ENCODE measurements around the gene MEF2A.
"Not testable (repeated sequence)": the region's sequence is repeated elsewhere in the genome, so short reads cannot be mapped to it uniquely, and the experiment has no call there.

Gene MEF2A

DNA sequence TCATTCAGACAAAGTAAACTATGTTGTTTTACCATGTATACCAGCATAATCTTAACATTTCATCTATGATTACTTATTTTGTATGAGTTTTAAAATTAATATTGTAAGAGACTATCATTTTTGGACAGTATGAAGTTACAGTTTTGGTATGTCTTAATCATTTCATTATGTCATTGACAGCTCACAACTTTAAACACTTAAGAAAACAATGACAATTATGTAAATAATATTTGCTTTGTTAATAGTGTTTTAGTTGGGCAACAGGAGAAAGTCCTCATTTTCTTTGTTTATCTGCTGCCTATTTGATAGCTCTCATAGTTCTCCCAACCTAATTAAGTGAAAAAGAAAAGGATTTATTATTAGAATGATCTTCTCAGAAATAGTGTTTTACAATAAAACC, 80.2 kb downstream of the MEF2A start:
- Histone ChIP-seq H3K4me3 (ENCODE audit: low read depth, low read length) (no peak overlapping the region), H3K27ac (ENCODE audit: low read depth, low read length) (no peak overlapping the region), H3K4me1 (ENCODE audit: control insufficient read depth, insufficient read depth, low read length) (no peaks in the 10 kb centered on the region; the same call in 1 of the 2 replicates), H3K36me3 (ENCODE audit: control insufficient read depth, insufficient read depth, low read length) (peaks cover 26% of the 10 kb centered on the region), H3K9ac (ENCODE audit: low read depth, low read length) (no peak overlapping the region), H3K27me3 (ENCODE audit: control insufficient read depth, insufficient read depth, low read length) (no peaks in the 10 kb centered on the region), H3K9me3 (ENCODE audit: control insufficient read depth, insufficient read depth, low read length) (peaks cover 18% of the 10 kb centered on the region)

DNA sequence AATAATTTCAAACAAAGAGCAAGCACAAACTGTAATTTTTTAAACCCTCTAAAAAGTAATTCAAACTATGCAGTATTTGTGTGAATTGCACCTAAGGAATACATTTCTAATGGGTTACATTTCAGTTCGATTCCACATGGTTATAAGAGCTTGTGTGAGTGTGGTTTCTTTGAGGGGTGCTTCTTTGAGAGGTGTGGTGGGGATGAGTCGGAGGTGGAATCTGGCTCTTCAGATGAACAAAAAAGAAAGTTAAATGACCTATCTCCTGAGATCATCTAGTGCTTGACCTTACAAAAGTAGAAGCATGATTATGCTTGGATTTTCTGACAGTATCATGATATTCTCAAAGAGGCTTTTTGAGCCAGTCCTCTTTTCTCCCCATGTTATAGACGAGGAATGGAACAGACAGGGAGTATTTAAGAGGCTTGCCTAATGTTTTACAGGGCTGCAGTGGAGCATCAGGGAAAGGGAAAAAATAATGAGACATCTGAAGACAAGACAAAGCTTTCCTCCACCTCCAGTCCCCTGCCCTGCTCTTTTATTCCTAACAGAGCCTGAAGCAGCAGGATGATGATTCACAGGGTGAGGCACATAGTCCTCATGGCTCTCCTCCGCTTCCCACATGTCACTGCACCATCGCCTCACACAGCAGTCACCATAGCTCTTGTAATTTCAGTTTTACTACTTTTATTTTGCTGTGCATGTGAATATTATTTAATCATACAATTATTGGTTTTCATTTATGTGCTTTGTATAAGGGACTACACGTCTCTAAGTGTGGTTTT, 85.4 kb downstream of the MEF2A start:
- Histone ChIP-seq H3K4me3 (ENCODE audit: low read depth, low read length) (no peak overlapping the region), H3K9me3 (ENCODE audit: control insufficient read depth, insufficient read depth, low read length) (peaks cover 10% of the 10 kb centered on the region), H3K9ac (ENCODE audit: low read depth, low read length) (no peak overlapping the region), H3K4me1 (ENCODE audit: control insufficient read depth, insufficient read depth, low read length) (no peaks in the 10 kb centered on the region), H3K36me3 (ENCODE audit: control insufficient read depth, insufficient read depth, low read length) (peaks cover 14% of the 10 kb centered on the region), H3K27me3 (ENCODE audit: control insufficient read depth, insufficient read depth, low read length) (no peaks in the 10 kb centered on the region), H3K27ac (ENCODE audit: low read depth, low read length) (no peak overlapping the region)

GRCh38 chr15:99656205-99656604, 90.4 kb downstream of the MEF2A start:
- no peak overlapping the region for H3K9ac ChIP-seq (ENCODE audit: low read depth, low read length)
- H3K4me1 ChIP-seq (ENCODE audit: control insufficient read depth, insufficient read depth, low read length), result no peaks in the 10 kb centered on the region
- no peaks in the 10 kb centered on the region for H3K9me3 ChIP-seq (ENCODE audit: control insufficient read depth, insufficient read depth, low read length)
- H3K36me3 ChIP-seq (ENCODE audit: control insufficient read depth, insufficient read depth, low read length), result peaks cover 3% of the 10 kb centered on the region; the same call in 1 of the 2 replicates
- H3K27ac ChIP-seq (ENCODE audit: low read depth, low read length), result no peak overlapping the region
- H3K27me3 ChIP-seq (ENCODE audit: control insufficient read depth, insufficient read depth, low read length), result no peaks in the 10 kb centered on the region
- H3K4me3 ChIP-seq (ENCODE audit: low read depth, low read length), result no peak overlapping the region

DNA sequence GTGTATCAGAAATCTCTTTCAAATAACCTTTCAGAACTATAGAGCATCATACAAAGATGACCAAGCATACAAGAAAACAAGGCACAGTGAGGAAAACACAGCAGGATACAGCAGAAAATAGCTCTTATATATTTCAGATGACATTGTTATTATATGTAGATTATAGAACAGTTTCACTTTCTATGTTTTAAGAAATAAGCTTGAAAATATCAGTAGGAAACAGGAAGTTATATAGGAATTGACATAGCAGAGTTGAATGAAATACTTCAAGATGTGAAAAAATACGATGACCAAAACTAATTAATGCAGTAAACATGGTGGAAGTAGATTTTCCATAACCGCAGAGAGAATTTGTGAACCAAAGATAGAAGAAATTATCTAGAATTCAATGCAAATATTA, 92.2 kb downstream of the MEF2A start:
- Histone ChIP-seq H3K36me3 (ENCODE audit: control insufficient read depth, insufficient read depth, low read length) (peaks cover 3% of the 10 kb centered on the region; the same call in 1 of the 2 replicates), H3K9ac (ENCODE audit: low read depth, low read length) (no peak overlapping the region), H3K4me3 (ENCODE audit: low read depth, low read length) (no peak overlapping the region)

GRCh38 chr15:99662903-99663302, 97.1 kb downstream of the MEF2A start:
- Histone ChIP-seq H3K4me1 (ENCODE audit: control insufficient read depth, insufficient read depth, low read length) (no peaks in the 10 kb centered on the region), H3K27me3 (ENCODE audit: control insufficient read depth, insufficient read depth, low read length) (no peaks in the 10 kb centered on the region), H3K4me3 (ENCODE audit: low read depth, low read length) (no peak overlapping the region), H3K36me3 (ENCODE audit: control insufficient read depth, insufficient read depth, low read length) (peaks cover 3% of the 10 kb centered on the region; the same call in 1 of the 2 replicates), H3K9me3 (ENCODE audit: control insufficient read depth, insufficient read depth, low read length) (no peaks in the 10 kb centered on the region), H3K27ac (ENCODE audit: low read depth, low read length) (no peak overlapping the region), H3K9ac (ENCODE audit: low read depth, low read length) (no peak overlapping the region)

More for the DNA sequence above, 92.2 kb downstream of the MEF2A start:
- Histone ChIP-seq H3K9me3 (ENCODE audit: control insufficient read depth, insufficient read depth, low read length) (no peaks in the 10 kb centered on the region), H3K27ac (ENCODE audit: low read depth, low read length) (no peak overlapping the region), H3K4me1 (ENCODE audit: control insufficient read depth, insufficient read depth, low read length) (no peaks in the 10 kb centered on the region), H3K27me3 (ENCODE audit: control insufficient read depth, insufficient read depth, low read length) (no peaks in the 10 kb centered on the region)

- not testable (repeated sequence) for H3K36me3 ChIP-seq (ENCODE audit: control insufficient read depth, insufficient read depth, low read length); H3K9ac ChIP-seq (ENCODE audit: low read depth, low read length); H3K27me3 ChIP-seq (ENCODE audit: control insufficient read depth, insufficient read depth, low read length); H3K4me3 ChIP-seq (ENCODE audit: low read depth, low read length); H3K27ac ChIP-seq (ENCODE audit: low read depth, low read length); H3K9me3 ChIP-seq (ENCODE audit: control insufficient read depth, insufficient read depth, low read length); H3K4me1 ChIP-seq (ENCODE audit: control insufficient read depth, insufficient read depth, low read length)
Observed at GRCh38 chr15:99666073-99666472, 100.3 kb downstream of the MEF2A start.

- no peaks in the 10 kb centered on the region for H3K4me1 ChIP-seq (ENCODE audit: control insufficient read depth, insufficient read depth, low read length)
- no peak overlapping the region for H3K9ac ChIP-seq (ENCODE audit: low read depth, low read length)
- H3K27ac ChIP-seq (ENCODE audit: low read depth, low read length), result no peak overlapping the region
- no peaks in the 10 kb centered on the region for H3K27me3 ChIP-seq (ENCODE audit: control insufficient read depth, insufficient read depth, low read length)
- H3K4me3 ChIP-seq (ENCODE audit: low read depth, low read length), result no peak overlapping the region
- H3K36me3 ChIP-seq (ENCODE audit: control insufficient read depth, insufficient read depth, low read length), result 0 out of 2 replicates have a peak, but pooled peaks cover 12% of the 10 kb centered on the region
- no peaks in the 10 kb centered on the region for H3K9me3 ChIP-seq (ENCODE audit: control insufficient read depth, insufficient read depth, low read length)
Observed at GRCh38 chr15:99668533-99669182, 102.9 kb downstream of the MEF2A start.

- no peaks in the 10 kb centered on the region for H3K9me3 ChIP-seq (ENCODE audit: control insufficient read depth, insufficient read depth, low read length)
- no peaks in the 10 kb centered on the region for H3K4me1 ChIP-seq (ENCODE audit: control insufficient read depth, insufficient read depth, low read length)
- no peak overlapping the region for H3K27ac ChIP-seq (ENCODE audit: low read depth, low read length)
- no peak overlapping the region for H3K9ac ChIP-seq (ENCODE audit: low read depth, low read length)
- peaks cover 18% of the 10 kb centered on the region for H3K36me3 ChIP-seq (ENCODE audit: control insufficient read depth, insufficient read depth, low read length)
- H3K27me3 ChIP-seq (ENCODE audit: control insufficient read depth, insufficient read depth, low read length), result no peaks in the 10 kb centered on the region
- no peak overlapping the region for H3K4me3 ChIP-seq (ENCODE audit: low read depth, low read length)
Observed at GRCh38 chr15:99669250-99669649, 103.5 kb downstream of the MEF2A start.

DNA sequence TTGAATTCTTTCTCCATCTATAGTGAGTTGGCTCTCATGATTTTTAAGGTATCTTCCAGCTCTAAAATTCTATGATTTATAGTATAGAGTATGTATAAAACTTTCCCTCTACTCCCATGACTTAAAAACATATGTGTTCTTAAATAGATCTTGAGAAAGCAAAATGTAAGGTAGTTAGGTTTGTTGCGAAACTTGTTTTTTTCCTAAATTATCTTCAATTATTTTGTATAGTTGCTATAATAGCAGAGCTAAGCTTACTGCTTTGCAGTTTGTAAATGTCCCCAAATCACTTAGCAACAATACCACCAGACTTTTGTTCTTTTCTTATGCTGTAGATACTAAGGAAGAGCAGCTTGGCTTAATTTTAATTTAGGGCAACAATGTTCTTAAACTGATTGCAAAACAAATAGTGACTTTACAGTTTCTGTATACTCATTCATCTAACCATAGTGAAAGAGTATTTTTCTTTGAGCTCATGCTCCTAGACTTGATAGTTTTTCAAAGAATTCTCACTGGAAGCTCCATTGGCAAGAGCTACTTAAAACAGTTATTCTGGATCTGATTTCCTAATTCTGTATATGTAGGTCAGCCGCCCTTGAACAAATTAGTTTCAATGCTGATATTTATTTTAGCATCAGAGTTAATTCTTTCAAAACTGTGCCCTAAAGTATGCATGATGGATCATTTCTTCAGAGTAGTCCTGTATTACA, 106.3 kb downstream of the MEF2A start:
- H3K27me3 ChIP-seq (ENCODE audit: control insufficient read depth, insufficient read depth, low read length), result no peaks in the 10 kb centered on the region
- peaks cover 39% of the 10 kb centered on the region for H3K36me3 ChIP-seq (ENCODE audit: control insufficient read depth, insufficient read depth, low read length)
- H3K9ac ChIP-seq (ENCODE audit: low read depth, low read length), result no peak overlapping the region
- no peaks in the 10 kb centered on the region for H3K4me1 ChIP-seq (ENCODE audit: control insufficient read depth, insufficient read depth, low read length)
- H3K27ac ChIP-seq (ENCODE audit: low read depth, low read length), result no peak overlapping the region
- H3K9me3 ChIP-seq (ENCODE audit: control insufficient read depth, insufficient read depth, low read length), result no peaks in the 10 kb centered on the region
- no peak overlapping the region for H3K4me3 ChIP-seq (ENCODE audit: low read depth, low read length)

GRCh38 chr15:99673111-99673510, 107.3 kb downstream of the MEF2A start:
- Histone ChIP-seq H3K27ac (ENCODE audit: low read depth, low read length) (no peak overlapping the region), H3K36me3 (ENCODE audit: control insufficient read depth, insufficient read depth, low read length) (peaks cover 39% of the 10 kb centered on the region), H3K4me3 (ENCODE audit: low read depth, low read length) (no peak overlapping the region), H3K9me3 (ENCODE audit: control insufficient read depth, insufficient read depth, low read length) (no peaks in the 10 kb centered on the region), H3K27me3 (ENCODE audit: control insufficient read depth, insufficient read depth, low read length) (no peaks in the 10 kb centered on the region), H3K9ac (ENCODE audit: low read depth, low read length) (no peak overlapping the region), H3K4me1 (ENCODE audit: control insufficient read depth, insufficient read depth, low read length) (no peaks in the 10 kb centered on the region)

- Histone ChIP-seq H3K4me3 (ENCODE audit: low read depth, low read length) (no peak overlapping the region), H3K9ac (ENCODE audit: low read depth, low read length) (no peak overlapping the region), H3K27ac (ENCODE audit: low read depth, low read length) (no peak overlapping the region), H3K9me3 (ENCODE audit: control insufficient read depth, insufficient read depth, low read length) (no peaks in the 10 kb centered on the region), H3K27me3 (ENCODE audit: control insufficient read depth, insufficient read depth, low read length) (no peaks in the 10 kb centered on the region), H3K36me3 (ENCODE audit: control insufficient read depth, insufficient read depth, low read length) (peaks cover 49% of the 10 kb centered on the region), H3K4me1 (ENCODE audit: control insufficient read depth, insufficient read depth, low read length) (no peaks in the 10 kb centered on the region)
Observed at GRCh38 chr15:99674279-99674678, 108.5 kb downstream of the MEF2A start.
